HepG2 (cell line): Measurements from ENCODE around the gene CNTN4. TPM values are rescaled to one million over a fixed set of nuclear protein-coding genes. Genes with fewer than 3 reads are reported as not detected.

Experiments
- ATAC-seq: fragments of 200-7000 bp; cut with Tn5 transposase; 3 replicates; pipeline ENCODE4 v1.9.1; 2020; ENCODE audit warnings: mild to moderate bottlenecking, moderate library complexity
- BruUV-seq: library from RNA; stranded (reverse); fragments of 400-500 nt; replicated peaks from 2 replicates; lab custom pipeline; 2021; lab: Mats Ljungman, UMichigan
- CTCF ChIA-PET: fragments of 300-600 bp; formaldehyde crosslinking; extraction: SDS; loops from one replicate; lab custom pipeline; 2021; ENCODE audit warnings: low total read pairs, inconsistent platforms, low intra/inter-chr PET ratio; lab: Yijun Ruan, JAX
- POLR2A ChIA-PET: fragments of 350-600 bp; sonication (Branson Sonifier 250); formaldehyde crosslinking; loops from one replicate; lab custom pipeline; 2020; ENCODE audit warnings: antibody characterized with exemption, inconsistent platforms; lab: Yijun Ruan, JAX
- DNase-seq: peaks from one replicate; pipeline ENCODE4 v3.0.0-alpha.2; 2015; ENCODE audit warnings: low spot score
- FAIRE-seq: peaks from 3 replicates; lab custom pipeline; 2011; peaks lifted over from hg19 to GRCh38; lab: Jason Lieb, UNC
- H2AFZ ChIP-seq: one replicate; pipeline ENCODE4 v1.6.1; 2011; ENCODE audit warnings: low read length, inconsistent platforms
- H3K27ac ChIP-seq: fragments of 300-600 bp; 3 replicates; pipeline ENCODE4 v1.8.0; 2011; ENCODE audit warnings: mixed run types, mild to moderate bottlenecking, mixed read lengths, low read length, inconsistent platforms; ENCODE audit not compliant: insufficient read depth; ENCODE audit errors: extremely low read length
- H3K27me3 ChIP-seq, 2 experiments: fragments of 200-600 bp in 1 of 2; 2 replicates in 1 of 2; 3 replicates in 1 of 2; pipeline versions ENCODE4 v1.6.0 to v1.8.0; 2011; ENCODE audit warnings: low read length in 2 of 2, mild to moderate bottlenecking in 2 of 2, moderate library complexity in 2 of 2, inconsistent platforms in 1 of 2; ENCODE audit not compliant: insufficient read depth in 2 of 2, control insufficient read depth in 1 of 2
- H3K36me3 ChIP-seq, 2 experiments: fragments of 200-600 bp in 1 of 2; replicated peaks in 1 of 2; 2 replicates in 1 of 2; 3 replicates in 1 of 2; pipeline versions ENCODE4 v1.5.1 to v1.8.0; 2011; ENCODE audit warnings: low read length in 2 of 2, inconsistent platforms in 1 of 2; ENCODE audit not compliant: insufficient read depth in 2 of 2, control insufficient read depth in 1 of 2
- H3K4me1 ChIP-seq: 2 replicates; pipeline ENCODE4 v1.5.1; 2012; ENCODE audit warnings: low read length, inconsistent platforms; ENCODE audit not compliant: insufficient read depth
- H3K4me2 ChIP-seq: 2 replicates; pipeline ENCODE4 v1.6.0; 2011; ENCODE audit warnings: low read depth, low read length, inconsistent platforms
- H3K4me3 ChIP-seq, 3 experiments: fragments of 200-600 bp in 1 of 3; sonication (generic), shearing (Covaris generic) in 1 of 3; replicated peaks in 1 of 3; 2 replicates each; pipeline ENCODE4 v1.5.1; 2011 to 2016; ENCODE audit warnings: low read length in 3 of 3, inconsistent platforms in 2 of 3, low read depth in 2 of 3, mild to moderate bottlenecking in 2 of 3, control low read depth in 1 of 3, mixed read lengths in 1 of 3; ENCODE audit not compliant: insufficient read depth in 1 of 3
- H3K79me2 ChIP-seq: one replicate; pipeline ENCODE4 v1.6.1; 2011; ENCODE audit warnings: low read length, inconsistent platforms; ENCODE audit not compliant: insufficient read depth
- H3K9ac ChIP-seq: 2 replicates; pipeline ENCODE4 v1.6.0; 2011; ENCODE audit warnings: mild to moderate bottlenecking, low read depth, low read length, inconsistent platforms; ENCODE audit not compliant: insufficient read depth
- H3K9me3 ChIP-seq: 2 replicates; pipeline ENCODE4 v1.5.1; 2012; ENCODE audit warnings: mild to moderate bottlenecking, low read length
- H4K20me1 ChIP-seq: 2 replicates; pipeline ENCODE4 v1.6.0; 2011; ENCODE audit warnings: inconsistent platforms, mild to moderate bottlenecking, low read length, moderate library complexity; ENCODE audit not compliant: insufficient read depth
- CHCHD3 ChIP-seq: sonication (generic); formaldehyde crosslinking; IDR thresholded peaks from 2 replicates; pipeline ENCODE4 v1.8.0; 2022; ENCODE audit warnings: mild to moderate bottlenecking, missing genetic modification reagents, moderate library complexity
- EZH2 ChIP-seq: conservative IDR thresholded peaks from 2 replicates; pipeline ENCODE4 v1.6.1; 2012; ENCODE audit warnings: mild to moderate bottlenecking, low read depth, low read length, moderate library complexity
- FOXA1 ChIP-seq, 2 experiments: fragments of 450-650 bp in 1 of 2; sonication (generic) in 1 of 2; formaldehyde crosslinking in 1 of 2; IDR thresholded peaks; 2 replicates each; pipeline versions ENCODE4 v1.4.0 to v1.6.1; 2016 to 2020; ENCODE audit warnings: missing genetic modification reagents in 1 of 2
- HNRNPK ChIP-seq: fragments of 200-400 bp; formaldehyde crosslinking; IDR thresholded peaks from 2 replicates; pipeline ENCODE4 v1.6.1; 2018; ENCODE audit warnings: low read length, low read depth, moderate library complexity, mild to moderate bottlenecking; ENCODE audit not compliant: poor library complexity, severe bottlenecking
- MATR3 ChIP-seq: sonication (generic); formaldehyde crosslinking; IDR thresholded peaks from 2 replicates; pipeline ENCODE4 v1.4.0; 2020; ENCODE audit warnings: missing genetic modification reagents
- MBD4 ChIP-seq: IDR thresholded peaks from 2 replicates; pipeline ENCODE4 v1.6.1; 2012; ENCODE audit warnings: low read length, inconsistent platforms, borderline replicate concordance
- NFKBIZ ChIP-seq: IDR thresholded peaks from 2 replicates; pipeline ENCODE4 v1.6.1; 2018; ENCODE audit warnings: missing genetic modification reagents, missing compliant biosample characterization
- PHF8 ChIP-seq: sonication (generic); formaldehyde crosslinking; IDR thresholded peaks from 2 replicates; pipeline ENCODE4 v1.5.0; 2020; ENCODE audit warnings: missing genetic modification reagents
- REL ChIP-seq: sonication (generic); formaldehyde crosslinking; conservative IDR thresholded peaks from 2 replicates; pipeline ENCODE4 v1.8.0; 2022; ENCODE audit warnings: mild to moderate bottlenecking, missing genetic modification reagents, moderate library complexity
- SMARCC2 ChIP-seq: fragments of 450-650 bp; IDR thresholded peaks from 2 replicates; pipeline ENCODE4 v1.6.1; 2017; ENCODE audit warnings: antibody characterized with exemption, mild to moderate bottlenecking
- ZNF335 ChIP-seq: sonication (generic); formaldehyde crosslinking; IDR thresholded peaks from 2 replicates; pipeline ENCODE4 v1.4.0; 2020; ENCODE audit warnings: missing genetic modification reagents
- WGBS: methylation state at CpG from one replicate; pipeline ENCODE4 v1.1.6; 2017; ENCODE audit warnings: low lambda C conversion rate; 5-methylcytosine and 5-hydroxymethylcytosine counted together
- in situ Hi-C: cut with HindIII; loops from 2 replicates; pipeline ENCODE4 v1.10.0; 2017; ENCODE audit warnings: low pct_unique_long_range_greater_than_20kb; ENCODE audit not compliant: extremely low pct_ligation_motif_present
- intact Hi-C: fragments of 100-400 bp; cut with micrococcal nuclease; formaldehyde crosslinking; loops from one replicate; pipeline ENCODE4 v1.10.0; 2022; ENCODE audit not compliant: unreplicated experiment
- polyA plus RNA-seq, 8 experiments: library from polyadenylated mRNA; depleted of rRNA in 3 of 8; stranded (reverse) in 7 of 8; unstranded in 1 of 8; fragments of >200 nt; fragmentation: Illumina TruSeq in 4 of 8; extraction: Trizol in 4 of 8; gene quantifications; 2 replicates each; pipeline versions ENCODE4 v1.2.1 to v1.2.3, GENCODE V29; 2011 to 2016; ENCODE audit warnings: low read depth in 4 of 8, missing spikeins in 1 of 8, mixed read lengths in 1 of 8; ENCODE audit not compliant: insufficient read depth in 1 of 8
- total RNA-seq, 5 experiments: library from RNA; depleted of rRNA; stranded (reverse); fragments of >200 nt; fragmentation: Illumina TruSeq; extraction: Trizol; gene quantifications; 2 replicates each; pipeline ENCODE4 v1.2.3, GENCODE V29; 2016; ENCODE audit warnings: low read depth in 1 of 5
- TF ChIP-seq, protein P1 (sequence below): IDR thresholded peaks from 2 replicates; pipeline ENCODE4 v1.6.1; 2016; ENCODE audit warnings: low read depth, missing genetic modification reagents, missing compliant biosample characterization

Gene CNTN4
- total and polyA plus RNA-seq, 2 of the 13 experiments (the other 11 are each of a cell fraction or from before 2014, with no cell fraction given), result 0.01 to 0.13 TPM

DNA sequence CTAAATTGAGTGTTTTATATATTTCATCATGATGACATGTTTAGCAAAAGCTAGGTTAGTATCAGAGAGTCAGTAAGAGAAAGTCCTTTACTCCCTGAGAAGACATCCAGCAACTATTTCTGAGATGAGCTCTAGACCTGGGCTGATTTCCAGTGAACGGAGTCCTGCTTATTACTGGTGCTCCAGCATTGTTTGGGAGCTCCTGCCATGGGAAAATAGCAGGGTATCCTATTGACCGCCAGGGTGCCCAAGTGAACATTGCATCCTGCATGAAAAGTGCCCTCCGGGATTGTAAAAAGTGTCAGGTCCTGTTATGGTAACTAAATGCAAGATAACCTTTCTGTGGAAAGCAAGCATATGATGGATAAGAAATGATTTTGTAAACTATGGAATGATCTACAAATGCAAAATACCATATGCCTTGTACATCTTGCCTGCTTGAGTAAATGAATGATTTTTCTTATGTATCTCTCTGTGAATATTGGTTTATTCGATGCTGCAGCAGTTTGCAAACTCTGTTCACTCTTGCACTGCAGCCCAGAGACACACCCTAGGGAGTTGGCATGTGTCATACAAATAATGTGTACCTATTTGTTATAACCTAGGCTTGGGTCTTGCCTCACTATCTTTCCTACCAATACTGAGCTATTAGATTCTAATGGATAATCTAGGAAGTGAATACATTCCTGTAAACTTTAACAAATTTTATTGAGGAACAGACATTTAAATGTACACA lies 914.8 kb downstream of the CNTN4 start:
- Histone ChIP-seq H3K4me3 (no peak overlapping the region), H3K27ac (no peak overlapping the region), H3K79me2 (no peaks in the 10 kb centered on the region), H2AFZ (no peak overlapping the region), H3K9me3 (no peaks in the 10 kb centered on the region), H3K36me3 (no peaks in the 10 kb centered on the region), H4K20me1 (no peaks in the 10 kb centered on the region), H3K27me3 (no peaks in the 10 kb centered on the region), H3K4me2 (no peak overlapping the region), H3K4me1 (no peaks in the 10 kb centered on the region), H3K9ac (no peak overlapping the region)
- POLR2A ChIA-PET, result no interaction called here
- 11% methylated on average over 4 of the region's 4 CpGs for WGBS
- no peak for DNase-seq
- no peak; the same call in 2 of the 3 replicates for ATAC-seq
- in situ Hi-C loops, result no loop called here
- CTCF ChIA-PET, result no interaction called here
- no TSS peak for BruUV-seq
- TF ChIP-seq ZNF335 (CRISPR knock-in tag), result no peak
- no peak for TF ChIP-seq NFKBIZ (CRISPR knock-in tag)
- TF ChIP-seq MATR3 (CRISPR knock-in tag), result no peak
- TF ChIP-seq REL (CRISPR knock-in tag), result no peak
- no peak for TF ChIP-seq SMARCC2
- TF ChIP-seq HNRNPK, result no peak
- no peak for TF ChIP-seq MBD4
- TF ChIP-seq PHF8 (CRISPR knock-in tag), result no peak
- no peak for TF ChIP-seq FOXA1 (IDR thresholded peaks at IDR 0.05)
- TF ChIP-seq FOXA1 (CRISPR knock-in tag; IDR thresholded peaks at IDR 0.05), result no peak
- TF ChIP-seq EZH2, result no peak
- no peak for TF ChIP-seq CHCHD3 (CRISPR knock-in tag)
- TF ChIP-seq, protein P1, sequence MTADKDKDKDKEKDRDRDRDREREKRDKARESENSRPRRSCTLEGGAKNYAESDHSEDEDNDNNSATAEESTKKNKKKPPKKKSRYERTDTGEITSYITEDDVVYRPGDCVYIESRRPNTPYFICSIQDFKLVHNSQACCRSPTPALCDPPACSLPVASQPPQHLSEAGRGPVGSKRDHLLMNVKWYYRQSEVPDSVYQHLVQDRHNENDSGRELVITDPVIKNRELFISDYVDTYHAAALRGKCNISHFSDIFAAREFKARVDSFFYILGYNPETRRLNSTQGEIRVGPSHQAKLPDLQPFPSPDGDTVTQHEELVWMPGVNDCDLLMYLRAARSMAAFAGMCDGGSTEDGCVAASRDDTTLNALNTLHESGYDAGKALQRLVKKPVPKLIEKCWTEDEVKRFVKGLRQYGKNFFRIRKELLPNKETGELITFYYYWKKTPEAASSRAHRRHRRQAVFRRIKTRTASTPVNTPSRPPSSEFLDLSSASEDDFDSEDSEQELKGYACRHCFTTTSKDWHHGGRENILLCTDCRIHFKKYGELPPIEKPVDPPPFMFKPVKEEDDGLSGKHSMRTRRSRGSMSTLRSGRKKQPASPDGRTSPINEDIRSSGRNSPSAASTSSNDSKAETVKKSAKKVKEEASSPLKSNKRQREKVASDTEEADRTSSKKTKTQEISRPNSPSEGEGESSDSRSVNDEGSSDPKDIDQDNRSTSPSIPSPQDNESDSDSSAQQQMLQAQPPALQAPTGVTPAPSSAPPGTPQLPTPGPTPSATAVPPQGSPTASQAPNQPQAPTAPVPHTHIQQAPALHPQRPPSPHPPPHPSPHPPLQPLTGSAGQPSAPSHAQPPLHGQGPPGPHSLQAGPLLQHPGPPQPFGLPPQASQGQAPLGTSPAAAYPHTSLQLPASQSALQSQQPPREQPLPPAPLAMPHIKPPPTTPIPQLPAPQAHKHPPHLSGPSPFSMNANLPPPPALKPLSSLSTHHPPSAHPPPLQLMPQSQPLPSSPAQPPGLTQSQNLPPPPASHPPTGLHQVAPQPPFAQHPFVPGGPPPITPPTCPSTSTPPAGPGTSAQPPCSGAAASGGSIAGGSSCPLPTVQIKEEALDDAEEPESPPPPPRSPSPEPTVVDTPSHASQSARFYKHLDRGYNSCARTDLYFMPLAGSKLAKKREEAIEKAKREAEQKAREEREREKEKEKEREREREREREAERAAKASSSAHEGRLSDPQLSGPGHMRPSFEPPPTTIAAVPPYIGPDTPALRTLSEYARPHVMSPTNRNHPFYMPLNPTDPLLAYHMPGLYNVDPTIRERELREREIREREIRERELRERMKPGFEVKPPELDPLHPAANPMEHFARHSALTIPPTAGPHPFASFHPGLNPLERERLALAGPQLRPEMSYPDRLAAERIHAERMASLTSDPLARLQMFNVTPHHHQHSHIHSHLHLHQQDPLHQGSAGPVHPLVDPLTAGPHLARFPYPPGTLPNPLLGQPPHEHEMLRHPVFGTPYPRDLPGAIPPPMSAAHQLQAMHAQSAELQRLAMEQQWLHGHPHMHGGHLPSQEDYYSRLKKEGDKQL (CRISPR knock-in tag), result no peak
- intact Hi-C loops, result no loop called here
- FAIRE-seq, result no peak
